GM19043 (cell line): ENCODE data around the gene SNRNP70.
"Not testable (repeated sequence)": the region's sequence is repeated elsewhere in the genome, so short reads cannot be mapped to it uniquely, and the experiment has no call there.

Source experiments
- ATAC-seq: cut with Tn5 transposase; IDR thresholded peaks from one replicate; pipeline ENCODE4 v1.9.1; 2021; ENCODE audit warnings: low read depth; ENCODE audit not compliant: unreplicated experiment

The SNRNP70 gene

GRCh38 chr19:49141352-49141751 is 56.1 kb downstream of the SNRNP70 start:
- no peak for ATAC-seq

DNA sequence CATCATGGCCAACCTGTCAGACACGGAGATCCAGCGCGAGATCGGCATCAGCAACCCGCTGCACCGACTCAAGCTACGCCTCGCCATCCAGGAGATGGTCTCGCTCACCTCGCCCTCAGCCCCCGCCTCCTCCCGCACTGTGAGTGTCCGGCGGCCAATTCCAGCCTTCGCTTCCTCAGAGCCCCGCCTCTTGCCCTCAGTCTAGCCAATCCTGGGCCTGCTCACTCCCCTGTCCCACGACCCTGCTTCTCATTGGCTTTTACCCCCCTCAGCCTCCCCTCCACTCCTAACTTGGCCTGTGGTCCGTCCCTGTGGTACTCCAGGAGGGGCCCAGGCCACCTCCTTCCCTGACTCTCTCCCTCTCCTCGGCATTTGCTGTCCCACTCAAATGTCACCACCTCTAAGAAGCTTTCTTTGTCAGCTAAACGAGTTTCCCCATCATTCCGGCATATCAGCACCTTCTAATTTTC is 57.6 kb downstream of the SNRNP70 start:
- ATAC-seq, result no peak

DNA sequence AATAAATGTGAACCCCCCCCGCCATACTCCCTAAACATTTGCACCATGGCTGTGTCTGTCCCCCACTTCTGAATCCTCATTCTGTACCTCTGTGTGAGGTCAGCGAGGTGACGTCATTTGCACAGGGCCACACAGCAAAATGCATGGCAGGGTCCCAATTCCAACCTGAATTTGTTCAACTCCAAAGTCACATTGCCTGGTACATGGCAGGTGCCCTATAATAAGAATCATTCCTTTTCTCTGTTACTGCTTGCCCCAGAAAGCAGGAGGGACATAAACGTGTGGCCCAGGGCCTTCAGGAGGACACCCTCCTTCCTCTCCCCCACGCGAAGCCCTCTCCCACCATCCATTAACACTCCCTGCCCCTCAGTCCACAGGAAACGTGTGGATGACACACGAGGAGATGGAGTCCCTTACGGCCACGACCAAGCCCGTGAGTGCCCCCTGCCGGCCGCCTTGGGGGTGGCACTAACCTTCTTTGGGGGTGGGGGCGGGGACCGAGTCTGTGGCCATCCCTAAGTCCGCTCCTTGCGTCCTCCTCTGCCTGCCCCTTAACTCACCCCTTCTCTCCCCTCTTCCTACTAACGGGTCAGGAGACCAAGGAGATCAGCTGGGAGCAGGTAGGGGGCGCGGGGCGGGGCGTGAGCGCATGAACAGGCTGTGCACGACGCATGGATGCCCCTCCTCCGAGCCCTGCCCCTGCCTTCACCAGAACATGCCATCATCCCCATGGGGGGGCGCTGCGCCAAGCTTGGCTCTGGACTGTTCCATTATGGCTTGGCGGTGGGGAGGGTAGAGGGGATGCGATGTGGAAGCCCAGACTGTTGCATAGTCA is 60.5 kb downstream of the SNRNP70 start:
- no peak for ATAC-seq

DNA sequence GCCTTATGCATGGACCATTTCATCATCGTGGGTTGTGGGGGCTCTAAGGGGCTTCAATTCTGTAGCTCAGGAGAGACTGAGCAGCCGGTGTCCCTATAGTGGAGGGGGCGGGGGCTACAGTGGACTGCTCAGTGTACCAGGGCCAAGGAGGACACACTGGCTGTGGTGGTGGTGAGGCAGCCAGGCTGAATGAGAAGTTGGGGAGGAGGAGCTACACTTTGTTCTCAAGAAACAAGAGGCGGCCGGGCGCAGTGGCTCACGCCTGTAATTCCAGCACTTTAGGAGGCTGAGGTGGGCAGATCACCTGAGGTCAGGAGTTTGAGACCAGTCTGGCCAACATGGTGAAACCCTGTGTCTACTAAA is 61.1 kb downstream of the SNRNP70 start:
- not testable (repeated sequence) for ATAC-seq

DNA sequence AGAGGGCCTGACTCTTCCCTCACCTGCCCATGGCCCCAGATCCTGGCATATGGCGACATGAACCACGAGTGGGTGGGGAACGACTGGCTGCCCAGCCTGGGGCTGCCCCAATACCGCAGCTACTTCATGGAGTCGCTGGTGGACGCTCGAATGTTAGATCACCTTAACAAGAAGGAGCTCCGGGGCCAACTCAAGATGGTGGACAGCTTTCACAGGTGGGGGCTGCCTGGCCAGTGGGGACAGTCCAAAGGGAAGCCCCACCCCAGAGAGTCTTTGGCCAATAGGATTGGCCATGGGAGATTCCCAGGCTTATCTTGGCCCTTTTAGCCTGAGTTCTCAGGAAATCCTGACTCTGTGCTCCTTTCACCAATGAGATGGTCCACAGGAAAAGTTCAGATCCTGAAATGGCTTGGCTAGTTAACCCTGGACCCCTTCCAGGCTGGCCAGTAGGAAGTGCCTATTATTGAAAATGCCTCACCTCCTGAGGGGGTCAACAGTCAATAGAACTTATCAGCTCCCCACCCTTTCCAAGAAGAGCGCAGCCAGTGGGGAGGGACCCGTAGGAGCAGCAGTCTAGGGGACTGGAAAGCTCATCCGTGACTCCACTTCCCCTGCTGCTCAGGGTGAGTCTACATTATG is 62.9 kb downstream of the SNRNP70 start:
- ATAC-seq, result no peak

GRCh38 chr19:49148784-49149651 is 63.8 kb downstream of the SNRNP70 start:
- no peak for ATAC-seq

DNA sequence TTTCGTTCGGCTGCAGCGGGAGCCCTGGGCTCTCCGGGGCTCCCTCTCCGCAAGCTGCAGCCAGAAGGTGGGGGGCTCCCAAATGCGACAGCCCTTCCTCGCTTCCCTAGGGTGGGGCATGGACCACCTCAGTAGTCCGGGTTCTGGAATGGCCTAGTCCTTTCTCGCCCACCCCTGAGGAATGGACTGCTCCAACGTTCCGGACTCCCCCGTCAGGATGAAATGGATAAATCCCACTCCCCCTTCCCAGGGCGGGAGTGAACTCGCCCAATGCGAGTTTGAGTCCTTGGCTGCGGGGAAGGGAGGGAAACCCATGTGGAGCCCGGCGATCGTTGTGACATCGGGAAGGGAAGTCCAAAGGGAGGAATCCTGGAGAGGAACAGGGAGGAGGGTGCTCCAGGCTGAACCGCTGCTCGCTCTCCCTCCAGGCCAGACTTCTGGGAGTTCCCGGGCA is 64.4 kb downstream of the SNRNP70 start:
- ATAC-seq, result no peak

DNA sequence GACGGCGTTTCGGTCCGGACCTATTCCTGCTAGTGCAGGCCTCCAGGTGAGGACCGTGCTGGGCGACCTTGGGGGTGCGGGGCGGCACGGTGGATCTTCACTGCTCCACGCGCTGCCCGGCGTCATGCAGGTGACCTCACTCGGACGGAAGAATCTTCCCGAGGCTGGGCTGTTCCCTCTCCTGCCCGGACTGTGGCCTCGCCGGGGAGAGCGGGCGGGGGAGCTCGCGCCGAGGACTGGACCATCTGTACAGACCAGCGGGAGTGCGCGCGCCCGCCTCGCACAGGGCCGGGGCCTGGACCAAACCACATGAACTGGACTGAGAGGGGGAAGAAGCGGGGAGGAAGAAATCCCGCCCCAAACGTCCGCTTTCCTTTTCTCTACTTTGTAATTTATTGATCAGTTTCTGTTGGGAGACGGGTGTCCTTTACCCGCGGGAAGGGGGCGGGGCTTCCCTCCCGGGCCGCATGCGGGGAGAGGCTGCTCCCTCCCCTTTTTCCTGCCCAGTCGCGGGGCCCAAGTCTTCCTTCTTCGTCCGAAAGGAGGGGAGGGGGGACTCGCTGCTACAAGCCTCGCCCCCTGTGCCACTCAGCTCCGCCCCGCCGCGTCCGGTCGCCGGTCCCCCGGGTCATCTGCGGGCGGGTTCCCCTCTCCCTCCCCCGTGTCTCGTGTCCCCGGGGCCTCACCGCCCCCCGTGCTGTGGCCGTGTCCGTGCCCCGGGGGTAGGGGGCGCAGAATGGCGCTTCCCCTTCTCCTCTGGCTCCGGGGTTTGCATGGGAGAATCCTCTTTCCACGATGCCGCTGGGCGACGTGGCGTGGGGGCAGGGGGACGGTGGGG is 65.1 kb downstream of the SNRNP70 start:
- no peak for ATAC-seq

- no peak for ATAC-seq
Observed at GRCh38 chr19:49150944-49151243, 65.6 kb downstream of the SNRNP70 start.

DNA sequence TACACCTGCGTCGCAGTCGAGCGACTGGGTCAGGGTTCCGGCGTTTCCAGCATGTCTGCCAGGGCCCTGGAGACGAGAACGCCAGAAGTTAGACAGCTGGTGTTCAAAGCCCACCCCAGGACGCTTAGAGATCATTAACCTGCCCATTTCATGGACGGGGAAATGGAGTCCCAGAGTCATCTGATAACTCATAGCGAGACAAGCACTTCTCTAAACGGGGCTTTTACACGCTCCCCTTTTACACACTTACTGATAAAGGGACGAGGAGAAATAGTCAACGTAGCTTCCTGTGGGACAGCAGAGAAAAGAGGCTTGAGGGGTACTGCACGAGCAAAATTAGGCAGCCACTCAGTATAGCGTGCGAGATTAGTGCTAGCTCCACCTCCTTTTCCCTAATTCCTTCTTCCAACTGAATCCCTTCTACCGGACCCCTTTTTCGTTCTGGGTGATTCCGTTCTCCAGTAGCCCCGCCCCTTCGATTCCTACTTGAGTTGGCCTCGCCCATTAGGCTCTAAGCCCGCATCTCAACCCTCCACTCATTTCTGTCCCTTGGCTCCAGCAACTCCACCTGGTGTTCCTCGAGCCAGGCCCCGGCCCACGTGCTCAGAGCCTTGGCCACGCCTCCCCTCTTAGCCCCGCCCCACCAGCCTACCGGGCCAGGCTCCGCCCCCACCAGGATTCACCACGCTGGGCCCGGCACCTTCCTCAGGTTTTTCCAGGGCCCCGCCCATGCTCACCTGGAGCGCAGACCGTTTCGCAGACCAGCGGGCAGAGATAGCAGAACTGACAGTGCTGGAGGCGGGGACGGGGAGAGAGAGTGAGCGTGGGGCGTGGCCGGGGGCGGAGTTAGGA is 66.2 kb downstream of the SNRNP70 start:
- no peak for ATAC-seq

GRCh38 chr19:49152119-49152550 is 66.9 kb downstream of the SNRNP70 start:
- ATAC-seq, result no peak

DNA sequence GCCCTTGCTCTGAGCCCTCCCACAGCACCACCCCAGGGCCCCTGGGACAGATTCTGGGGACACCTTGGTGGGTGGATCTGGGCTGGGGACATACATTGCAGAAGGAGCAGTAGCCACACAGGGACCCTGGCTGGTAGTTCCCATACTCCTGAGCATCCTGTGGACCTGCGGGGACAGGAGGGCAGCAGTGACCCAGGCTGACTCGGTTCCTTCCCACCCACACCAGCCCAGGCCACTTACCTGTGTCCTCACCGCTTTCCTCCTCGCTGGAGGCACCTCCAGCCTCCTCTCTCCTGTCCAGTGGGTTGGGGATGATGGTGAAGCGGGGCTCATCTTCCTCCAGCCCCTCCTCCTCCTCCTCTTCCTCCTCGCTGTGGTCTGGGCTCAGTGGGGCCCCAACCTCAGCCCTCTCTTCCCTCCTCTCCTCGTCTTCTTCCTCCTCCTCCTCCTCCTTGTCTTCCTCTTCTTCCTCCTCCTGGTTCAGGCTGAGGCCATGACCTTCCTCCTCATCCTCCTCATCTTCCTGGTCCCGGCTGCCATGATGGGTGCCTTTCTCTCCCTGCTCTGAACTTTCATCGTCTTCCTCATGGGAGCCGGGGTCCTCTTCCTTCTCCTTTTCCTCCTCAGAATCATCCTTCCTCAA is 68.0 kb downstream of the SNRNP70 start:
- ATAC-seq, result no peak

DNA sequence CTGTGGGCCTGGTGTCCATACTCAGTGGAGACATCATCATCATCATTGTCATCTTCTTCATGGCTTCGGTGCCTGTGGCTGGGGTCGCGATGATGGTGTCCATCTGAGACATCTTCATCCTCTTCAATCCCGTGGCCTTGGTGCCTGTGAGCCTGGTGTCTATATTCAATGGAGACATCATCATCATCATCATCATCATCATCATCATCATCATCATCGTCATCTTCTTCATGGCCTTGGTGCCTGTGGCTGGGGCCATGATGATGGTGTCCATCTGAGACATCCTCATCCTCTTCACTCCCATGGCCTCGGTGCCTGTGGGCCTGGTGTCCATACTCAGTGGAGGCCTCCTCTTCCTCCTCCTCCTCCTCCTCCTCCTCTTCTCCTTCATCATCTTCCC is 69.0 kb downstream of the SNRNP70 start:
- ATAC-seq, result no peak

DNA sequence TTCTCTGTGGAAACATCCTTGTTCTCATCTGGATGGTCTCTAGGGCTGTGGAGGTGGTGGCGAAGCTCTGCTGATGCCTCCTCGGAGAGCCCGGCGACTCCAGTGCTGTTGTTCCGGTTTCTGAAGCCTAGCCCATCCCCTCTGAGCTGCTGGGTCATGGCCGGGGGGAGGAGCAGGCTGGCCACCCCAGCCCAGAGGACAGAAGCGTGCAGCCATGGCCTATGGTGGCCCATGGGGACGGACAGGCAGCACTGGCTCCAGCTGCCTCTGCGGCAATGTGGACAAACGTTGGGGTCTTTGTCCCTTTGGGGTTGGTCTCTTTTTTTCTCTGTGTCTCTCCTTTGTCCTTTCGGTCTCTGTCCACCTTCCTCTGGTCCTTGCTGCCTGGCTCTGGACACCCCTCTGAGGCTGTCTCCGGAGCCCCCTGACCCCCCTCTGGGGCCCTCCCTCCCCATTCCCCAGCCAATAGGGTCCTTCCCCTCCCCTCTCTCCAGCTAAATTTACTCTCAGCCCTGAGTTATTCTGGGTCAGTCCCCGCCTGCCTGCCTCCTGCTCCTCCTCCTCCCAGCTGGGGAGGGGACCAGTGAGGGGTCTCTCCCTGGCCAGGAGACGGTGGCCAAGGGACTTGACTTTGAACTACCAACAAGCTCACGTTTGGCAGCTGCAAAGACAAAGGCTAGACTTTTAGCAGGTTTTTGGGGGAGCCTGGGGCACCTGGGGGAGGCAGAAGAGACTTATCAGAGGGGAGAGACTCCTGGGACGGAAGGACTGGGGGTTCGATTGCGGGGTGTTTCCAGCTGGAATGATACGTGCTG is 70.0 kb downstream of the SNRNP70 start, which contains the start of gene HRC:
TSS of gene HRC (minus strand) at position 392 of the 815 bp plus-strand sequence. CDS start at position 233, 159 bp downstream.
- ATAC-seq, result no peak

GRCh38 chr19:49155820-49156346 is 70.6 kb downstream of the SNRNP70 start:
- no peak for ATAC-seq

- no peak for ATAC-seq
Observed at GRCh38 chr19:49157445-49158224, 72.4 kb downstream of the SNRNP70 start, which contains the start of gene TRPM4. TSS of gene TRPM4 (plus strand) at chr19:49157792. CDS start at chr19:49157867, 75 bp downstream.
